ENCODE results near the gene VCPKMT. TPM values are rescaled to one million over a fixed set of nuclear protein-coding genes. Genes with fewer than 3 reads are reported as not detected.

Gene VCPKMT
- polyA plus RNA-seq (30.5 and 36.4 TPM in 2 replicates), polyA minus RNA-seq (16.1 and 21.6 TPM in 2 replicates)

- peak within 1 kb of the TSS; percentile 87 for H3K4me3 ChIP-seq (ENCODE audit: low read length)
- peak within 1 kb of the TSS; percentile 37 for H2AFZ ChIP-seq (ENCODE audit: low read depth, low read length)
- H3K9me2 ChIP-seq (ENCODE audit: insufficient read depth, low read length), result no peaks in the 10 kb centered on the region
- no peaks in the 10 kb centered on the region for H3F3A ChIP-seq (ENCODE audit: insufficient read depth, low read length, poor library complexity, severe bottlenecking)
- H3K9ac ChIP-seq (ENCODE audit: low read length), result peak within 1 kb of the TSS; percentile 81
- H3K9me3 ChIP-seq (ENCODE audit: low read length), result no peaks in the 10 kb centered on the region
- H3K27ac ChIP-seq (ENCODE audit: low read length), result peak within 1 kb of the TSS; percentile 78
- H3K27me3 ChIP-seq (ENCODE audit: insufficient read depth, low read depth, low read length), result no peaks in the 10 kb centered on the region
- H3K79me2 ChIP-seq (replicated peaks; ENCODE audit: insufficient read depth, low read length), result peaks cover 18% of the 10 kb centered on the region
- no peak for TF ChIP-seq EZH2 (IDR thresholded peaks at IDR 0.05; ENCODE audit: borderline replicate concordance, insufficient read depth, low read length, poor library complexity, severe bottlenecking)
- no peak for TF ChIP-seq CTCF (IDR thresholded peaks at IDR 0.05; ENCODE audit: poor library complexity, severe bottlenecking)
- peak; percentile 97 for TF ChIP-seq POLR2AphosphoS5 (IDR thresholded peaks at IDR 0.05)
- TF ChIP-seq TAF1 (IDR thresholded peaks at IDR 0.05; ENCODE audit: low read depth), result peak; percentile 97
- peak; percentile 84 for TF ChIP-seq REST (IDR thresholded peaks at IDR 0.05; ENCODE audit: borderline replicate concordance)
- TF ChIP-seq SMC3 (conservative IDR thresholded peaks at IDR 0.05; ENCODE audit: poor library complexity), result no peak
- peak; percentile 92 for TF ChIP-seq MXI1 (conservative IDR thresholded peaks at IDR 0.05; ENCODE audit: poor library complexity, severe bottlenecking)
- no peak for TF ChIP-seq RAD21 (conservative IDR thresholded peaks at IDR 0.05)
- peak; percentile 75 for TF ChIP-seq EP300 (conservative IDR thresholded peaks at IDR 0.05; ENCODE audit: poor library complexity, severe bottlenecking)
- H4K20me1 ChIP-seq (ENCODE audit: insufficient read depth), result no peaks in the 10 kb centered on the region
- H3K36me3 ChIP-seq (ENCODE audit: insufficient read depth, low read length), result no peaks in the 10 kb centered on the region
- H3K4me2 ChIP-seq (ENCODE audit: low read length), result peak within 1 kb of the TSS; percentile 99
These were observed at the start of gene VCPKMT for GRCh38 chr14:50116181-50116956. VCPKMT (minus strand) TSS chr14:50116572; CDS start chr14:50116552, 20 bp downstream.

- Histone ChIP-seq H3K27ac (ENCODE audit: low read length) (no peak overlapping the region), H4K20me1 (ENCODE audit: insufficient read depth) (no peaks in the 10 kb centered on the region), H3F3A (ENCODE audit: insufficient read depth, low read length, poor library complexity, severe bottlenecking) (no peaks in the 10 kb centered on the region), H3K4me2 (ENCODE audit: low read length) (no peak overlapping the region), H3K9me3 (ENCODE audit: low read length) (no peaks in the 10 kb centered on the region), H3K27me3 (ENCODE audit: insufficient read depth, low read depth, low read length) (no peaks in the 10 kb centered on the region), H3K4me3 (ENCODE audit: low read length) (no peak overlapping the region), H3K36me3 (ENCODE audit: insufficient read depth, low read length) (no peaks in the 10 kb centered on the region), H3K9ac (ENCODE audit: low read length) (no peak overlapping the region), H3K9me2 (ENCODE audit: insufficient read depth, low read length) (no peaks in the 10 kb centered on the region), H3K79me2 (replicated peaks; ENCODE audit: insufficient read depth, low read length) (no peaks in the 10 kb centered on the region), H2AFZ (ENCODE audit: low read depth, low read length) (no peak overlapping the region)
- TF ChIP-seq RAD21 (conservative IDR thresholded peaks at IDR 0.05) (no peak), MXI1 (conservative IDR thresholded peaks at IDR 0.05; ENCODE audit: poor library complexity, severe bottlenecking) (no peak), REST (IDR thresholded peaks at IDR 0.05; ENCODE audit: borderline replicate concordance) (no peak), EP300 (conservative IDR thresholded peaks at IDR 0.05; ENCODE audit: poor library complexity, severe bottlenecking) (no peak), EZH2 (IDR thresholded peaks at IDR 0.05; ENCODE audit: borderline replicate concordance, insufficient read depth, low read length, poor library complexity, severe bottlenecking) (no peak), SMC3 (conservative IDR thresholded peaks at IDR 0.05; ENCODE audit: poor library complexity) (no peak)
These were observed 39.7 kb upstream of the VCPKMT start for GRCh38 chr14:50156111-50156510.
